GM19463 (cell line): ENCODE measurements around the gene HOXA13.

Experiments used
- ATAC-seq: cut with Tn5 transposase; IDR thresholded peaks from one replicate; pipeline ENCODE4 v1.9.1; 2021; ENCODE audit warnings: mild to moderate bottlenecking, moderate library complexity; ENCODE audit not compliant: unreplicated experiment

The HOXA13 gene

DNA sequence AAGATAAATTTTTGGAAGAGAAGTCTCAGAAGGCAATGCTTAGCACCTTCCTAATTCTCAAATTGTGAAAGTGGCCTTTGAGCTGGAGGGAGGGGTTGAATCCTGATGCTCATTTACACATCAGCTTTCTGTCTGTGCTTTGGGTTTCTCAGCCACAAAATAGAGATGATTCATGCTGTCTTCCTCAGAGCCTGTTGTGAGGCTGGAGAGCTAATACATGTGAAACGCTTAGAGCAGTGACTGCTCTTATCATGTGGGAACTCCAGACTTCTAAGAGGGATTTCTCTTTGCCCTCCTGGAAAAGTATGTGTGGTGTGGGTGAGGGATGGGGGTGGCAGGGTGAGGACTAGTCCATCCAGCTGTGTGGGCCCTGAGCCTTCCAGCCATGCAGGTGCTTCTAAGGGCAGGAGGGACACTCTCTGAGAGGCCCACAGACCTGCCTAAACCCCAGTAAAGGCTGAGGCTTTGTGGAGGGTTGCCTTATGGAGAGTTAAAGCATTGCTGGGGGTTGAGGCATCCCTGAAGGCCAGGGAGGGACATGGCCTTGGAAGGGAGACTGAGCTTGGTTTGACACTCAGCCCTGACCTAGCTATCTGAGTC lies 37.9 kb upstream of the HOXA13 start:
- no peak for ATAC-seq

DNA sequence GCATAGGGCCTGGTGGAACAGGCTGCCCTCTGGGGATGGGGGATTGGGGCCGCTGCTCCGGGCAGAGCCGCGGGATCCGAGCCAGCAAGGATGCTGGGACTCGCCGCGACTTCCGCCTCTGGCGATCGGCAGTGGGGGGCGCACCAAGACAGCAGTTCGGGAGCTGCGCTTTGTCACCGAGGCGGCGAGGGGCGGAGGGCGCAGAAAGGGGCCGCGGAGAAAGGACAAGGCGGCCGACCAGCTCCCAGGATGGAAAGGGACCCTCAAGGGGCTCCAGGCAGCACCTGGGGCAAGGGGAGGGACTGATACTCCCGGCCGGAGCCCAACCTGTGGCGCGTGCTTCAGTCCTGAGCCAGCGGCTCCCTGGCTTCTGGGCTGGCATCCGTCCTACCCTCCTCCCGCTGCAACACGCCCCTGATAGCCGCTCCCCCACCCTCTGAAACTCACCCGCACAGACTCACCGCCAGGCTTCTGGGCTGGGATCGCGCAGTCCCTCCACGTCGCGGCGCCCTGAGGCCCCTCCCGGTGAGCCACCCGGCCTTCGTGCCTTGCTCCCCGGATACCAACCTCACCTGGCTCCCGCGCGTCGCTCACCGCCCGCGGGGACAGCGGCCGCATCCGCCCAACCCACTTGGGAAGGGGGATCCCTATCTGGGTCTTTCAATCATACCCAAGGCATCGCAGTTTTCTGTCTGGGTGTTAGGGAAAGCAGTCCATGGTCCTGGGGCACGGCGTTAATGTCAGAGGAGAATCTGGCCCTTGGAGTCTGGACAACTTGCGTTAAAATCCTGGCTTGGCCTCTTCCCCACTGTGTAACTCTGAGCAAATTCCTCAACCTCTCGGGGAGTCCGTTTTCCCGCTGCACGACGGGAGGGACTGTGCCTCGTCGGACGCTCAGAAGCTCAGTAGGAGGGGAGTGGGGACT lies 35.8 kb upstream of the HOXA13 start:
- no peak for ATAC-seq

DNA sequence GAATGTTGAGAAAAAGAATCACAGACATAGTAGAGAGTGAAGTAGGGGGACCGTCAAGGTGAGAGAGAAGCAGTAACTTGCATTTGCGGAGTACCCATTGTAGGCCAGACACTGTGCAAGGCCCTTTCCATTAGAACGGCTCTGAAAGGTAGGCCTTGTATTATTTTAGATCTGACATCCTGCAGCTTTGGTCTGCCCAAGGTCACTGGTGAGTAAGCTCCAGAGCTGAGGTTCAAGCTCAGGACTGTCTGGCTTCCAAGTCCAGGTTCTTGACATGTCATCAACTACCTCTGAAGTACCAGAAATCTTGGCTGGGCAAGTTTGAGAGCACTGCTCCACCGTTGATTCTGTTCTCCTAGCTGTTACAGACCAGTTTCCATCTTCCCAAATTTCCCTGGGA lies 29.6 kb upstream of the HOXA13 start:
- ATAC-seq = no peak

- ATAC-seq = no peak
Measured at GRCh38 chr7:27224983-27225934, 25.4 kb upstream of the HOXA13 start.

DNA sequence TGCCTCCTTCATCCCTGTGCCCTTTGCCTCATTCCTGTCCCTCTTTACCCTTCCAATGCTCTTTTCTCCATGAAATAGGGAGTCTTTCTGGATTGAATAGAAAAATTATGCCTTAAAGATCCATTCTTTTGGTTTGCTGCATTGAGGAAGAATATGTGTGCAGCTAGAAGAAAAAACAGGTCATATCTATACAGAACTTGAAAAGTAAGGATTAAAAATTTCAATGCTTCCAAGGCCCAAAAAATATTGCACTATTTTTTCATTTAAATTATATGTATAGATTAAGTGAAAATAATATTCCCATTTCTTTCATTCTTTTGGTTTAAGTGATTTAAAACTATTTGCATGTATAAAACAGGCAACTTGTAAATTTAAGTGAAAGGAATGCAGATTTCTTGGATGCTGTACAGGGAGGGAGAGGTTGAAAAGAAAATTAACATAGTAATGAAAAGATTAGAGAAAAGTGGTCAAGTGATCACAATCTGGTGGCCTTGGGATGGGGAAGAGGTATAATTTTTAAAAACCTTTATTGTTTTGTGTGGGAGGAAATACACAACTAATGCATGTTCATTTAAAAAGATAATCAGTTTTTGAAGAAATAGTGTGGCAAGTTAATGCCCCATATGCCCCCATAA lies 24.2 kb upstream of the HOXA13 start:
- ATAC-seq = no peak

GRCh38 chr7:27221201-27221797 lies 21.4 kb upstream of the HOXA13 start:
- ATAC-seq = peak; percentile 68

- ATAC-seq = no peak
Measured at GRCh38 chr7:27220440-27220955, 20.6 kb upstream of the HOXA13 start.

- ATAC-seq = no peak
Measured at GRCh38 chr7:27219821-27220220, 19.9 kb upstream of the HOXA13 start.

DNA sequence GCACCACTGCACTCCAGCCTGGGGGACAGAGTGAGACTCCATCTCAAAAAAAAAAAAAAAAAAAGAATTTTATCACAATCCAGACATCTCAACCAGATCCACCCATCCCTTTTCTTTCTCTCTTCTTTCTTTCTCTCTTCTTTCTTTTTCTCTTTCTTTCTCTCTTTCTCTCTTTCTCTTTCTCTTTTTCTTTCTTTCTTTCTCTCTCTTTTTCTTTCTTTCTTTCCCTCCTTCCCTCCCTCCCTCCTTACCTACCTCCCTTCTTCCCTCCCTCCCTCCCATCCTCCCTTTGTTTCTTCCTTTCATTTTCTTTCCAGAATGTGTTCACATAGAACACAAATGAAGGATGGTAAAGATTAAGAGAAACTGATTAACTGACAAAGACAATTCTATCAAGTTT lies 18.1 kb upstream of the HOXA13 start:
- no peak for ATAC-seq

- ATAC-seq = no peak
Measured at GRCh38 chr7:27215356-27215755, 15.5 kb upstream of the HOXA13 start.

GRCh38 chr7:27214239-27214950 lies 14.5 kb upstream of the HOXA13 start:
- ATAC-seq = no peak

- no peak for ATAC-seq
Measured at GRCh38 chr7:27213433-27214238, 13.7 kb upstream of the HOXA13 start.

- no peak for ATAC-seq
Measured at GRCh38 chr7:27212497-27213432, 12.9 kb upstream of the HOXA13 start.

DNA sequence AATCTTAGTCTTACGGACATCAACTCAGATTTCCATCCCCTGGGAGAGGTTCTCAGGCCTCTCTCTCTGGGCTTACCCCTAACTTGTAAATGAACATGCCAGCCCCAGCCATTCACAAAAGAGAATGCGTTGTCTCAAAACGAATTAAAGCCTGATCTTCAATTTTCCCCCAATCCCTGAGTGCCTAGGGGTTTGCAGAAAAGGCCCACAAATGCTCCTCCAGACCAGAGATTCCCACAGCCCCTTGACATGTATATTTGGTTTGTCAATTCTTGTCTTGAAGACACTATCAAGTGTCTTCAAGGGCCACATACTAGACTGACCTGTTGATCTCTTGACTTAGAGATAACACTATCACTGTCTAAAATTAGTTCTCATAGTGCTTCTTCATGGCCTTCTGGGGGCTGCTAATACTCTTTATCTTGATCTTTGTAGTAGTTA lies 11.9 kb upstream of the HOXA13 start:
- no peak for ATAC-seq

GRCh38 chr7:27211084-27211446 lies 11.2 kb upstream of the HOXA13 start:
- no peak for ATAC-seq

DNA sequence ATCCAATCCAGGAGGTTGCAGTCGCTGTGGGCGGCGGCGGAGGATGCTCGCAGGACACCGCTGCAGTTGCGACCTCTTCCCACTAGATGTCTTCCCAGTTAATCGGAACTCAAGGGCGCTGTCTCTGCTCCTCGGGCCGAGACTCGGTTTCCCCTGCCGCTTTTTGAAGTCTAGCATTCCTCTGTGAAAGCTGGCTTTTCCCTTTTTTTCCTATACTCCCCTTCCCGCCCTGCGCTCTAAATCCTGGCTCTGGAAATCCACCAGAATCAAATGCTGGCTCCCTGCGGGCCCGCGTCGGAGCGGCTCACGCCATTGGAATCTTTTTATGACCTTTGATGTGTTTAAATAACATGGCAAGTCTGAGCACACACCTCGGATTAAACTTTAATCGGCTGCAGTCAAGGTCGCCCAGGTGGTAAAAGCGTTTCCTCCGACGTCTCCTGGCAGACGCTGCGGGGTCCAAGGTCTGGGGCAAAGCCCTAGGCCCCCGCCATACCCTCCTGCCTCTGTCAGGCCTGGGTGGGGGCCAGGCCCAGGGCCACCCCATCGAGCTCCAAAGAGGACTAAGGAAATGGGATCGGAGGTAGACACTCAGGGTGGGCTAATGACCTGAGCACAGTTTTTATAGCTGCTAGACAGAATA lies 10.7 kb upstream of the HOXA13 start:
- peak; percentile 47 for ATAC-seq

DNA sequence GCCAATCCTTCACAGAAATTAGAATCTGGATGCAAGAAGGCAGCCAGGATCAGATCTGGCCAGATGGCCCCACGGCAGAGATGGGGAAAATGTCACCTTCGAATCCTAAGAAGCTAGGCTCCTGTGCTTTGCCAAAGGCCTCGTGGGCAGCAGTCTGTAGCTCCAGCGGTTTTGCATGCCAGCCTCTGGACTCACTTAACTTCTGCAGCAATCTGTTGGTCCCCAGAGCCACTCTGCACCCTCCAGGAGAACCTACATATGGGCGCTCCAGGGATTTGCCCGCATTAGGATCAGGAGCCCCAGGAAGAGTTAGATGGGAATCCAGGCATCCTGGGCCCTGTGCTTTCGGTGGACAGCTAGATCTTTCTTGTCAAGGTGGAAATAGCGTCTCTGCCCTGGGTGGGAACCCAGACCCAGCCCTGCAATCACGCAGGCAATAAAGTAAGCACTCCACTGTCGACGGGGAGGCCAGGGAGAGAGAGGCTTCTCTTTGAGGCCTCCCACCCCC lies 10.1 kb upstream of the HOXA13 start:
- ATAC-seq = no peak
